Activated CD4-positive, alpha-beta T cell treated with anti-CD3 and anti-CD28 coated beads for 1 hour (primary cell): ENCODE data around the gene CNPY1.
"Not testable (repeated sequence)": the region's sequence is repeated elsewhere in the genome, so short reads cannot be mapped to it uniquely, and the experiment has no call there.

Experiments
- DNase-seq: peaks from one replicate; pipeline ENCODE4 v3.0.0-alpha.2; 2020

Gene CNPY1

GRCh38 chr7:155531681-155532080 lies 14.7 kb downstream of the CNPY1 start:
- no peak for DNase-seq

- no peak for DNase-seq
Observed at GRCh38 chr7:155530601-155531000, 15.8 kb downstream of the CNPY1 start.

- no peak for DNase-seq
Observed at GRCh38 chr7:155529845-155530244, 16.5 kb downstream of the CNPY1 start.

GRCh38 chr7:155529346-155529745 lies 17.0 kb downstream of the CNPY1 start:
- no peak for DNase-seq

- DNase-seq = no peak
Observed at GRCh38 chr7:155527664-155528063, 18.7 kb downstream of the CNPY1 start.

- DNase-seq = no peak
Observed at GRCh38 chr7:155526225-155526624, 20.1 kb downstream of the CNPY1 start.

GRCh38 chr7:155524018-155524556 lies 22.3 kb downstream of the CNPY1 start:
- DNase-seq = no peak

- DNase-seq = no peak
Observed at GRCh38 chr7:155523168-155523675, 23.1 kb downstream of the CNPY1 start.

GRCh38 chr7:155521743-155522398 lies 24.5 kb downstream of the CNPY1 start:
- DNase-seq = no peak

- no peak for DNase-seq
Observed at GRCh38 chr7:155521007-155521742, 25.2 kb downstream of the CNPY1 start.

GRCh38 chr7:155520114-155520513 lies 26.2 kb downstream of the CNPY1 start:
- DNase-seq = no peak

GRCh38 chr7:155519358-155519757 lies 27.0 kb downstream of the CNPY1 start:
- DNase-seq = not testable (repeated sequence)

GRCh38 chr7:155518633-155519032 lies 27.7 kb downstream of the CNPY1 start:
- DNase-seq = no peak

GRCh38 chr7:155517969-155518368 lies 28.4 kb downstream of the CNPY1 start:
- DNase-seq = no peak

- DNase-seq = no peak
Observed at GRCh38 chr7:155517452-155517851, 28.9 kb downstream of the CNPY1 start.

GRCh38 chr7:155516466-155516865 lies 29.9 kb downstream of the CNPY1 start:
- no peak for DNase-seq

- DNase-seq = no peak
Observed at GRCh38 chr7:155515318-155515717, 31.0 kb downstream of the CNPY1 start.

- no peak for DNase-seq
Observed at GRCh38 chr7:155514296-155514695, 32.1 kb downstream of the CNPY1 start.

GRCh38 chr7:155513543-155514285 lies 32.6 kb downstream of the CNPY1 start:
- no peak for DNase-seq

- no peak for DNase-seq
Observed at GRCh38 chr7:155512246-155512887, 34.0 kb downstream of the CNPY1 start.

- no peak for DNase-seq
Observed at GRCh38 chr7:155511702-155511996, 34.7 kb downstream of the CNPY1 start.

GRCh38 chr7:155510975-155511701 lies 35.2 kb downstream of the CNPY1 start:
- no peak for DNase-seq
